ENCODE results near the gene DGKG.

Gene DGKG

DNA sequence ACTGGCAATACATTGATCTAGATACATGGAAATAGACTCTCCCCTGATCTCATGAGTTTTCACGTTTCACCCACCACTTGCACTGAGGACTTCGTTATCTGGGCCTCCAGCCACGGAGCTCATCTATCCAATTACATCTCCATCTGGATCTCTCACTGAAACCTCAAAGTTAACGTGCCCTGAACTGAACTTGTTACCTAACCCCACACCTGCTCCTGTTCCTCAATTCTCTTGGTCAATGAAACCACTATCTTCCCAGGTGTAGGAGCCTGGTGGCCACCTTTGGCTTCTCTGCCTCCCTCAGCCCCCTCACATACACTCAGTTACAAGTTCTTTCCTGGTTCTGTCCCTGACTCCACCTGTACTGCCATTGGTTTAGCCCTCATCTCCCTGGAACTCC is 9.7 kb downstream of the DGKG start:
- no peak overlapping the region for H3K4me3 Mint-ChIP-seq
- H3K27me3 Mint-ChIP-seq = peaks cover 3% of the 10 kb centered on the region
- no peak overlapping the region for H3K27ac Mint-ChIP-seq
- no peaks in the 10 kb centered on the region for H3K36me3 Mint-ChIP-seq
- no peaks in the 10 kb centered on the region for H3K4me1 Mint-ChIP-seq
- H3K9me3 Mint-ChIP-seq = no peaks in the 10 kb centered on the region

DNA sequence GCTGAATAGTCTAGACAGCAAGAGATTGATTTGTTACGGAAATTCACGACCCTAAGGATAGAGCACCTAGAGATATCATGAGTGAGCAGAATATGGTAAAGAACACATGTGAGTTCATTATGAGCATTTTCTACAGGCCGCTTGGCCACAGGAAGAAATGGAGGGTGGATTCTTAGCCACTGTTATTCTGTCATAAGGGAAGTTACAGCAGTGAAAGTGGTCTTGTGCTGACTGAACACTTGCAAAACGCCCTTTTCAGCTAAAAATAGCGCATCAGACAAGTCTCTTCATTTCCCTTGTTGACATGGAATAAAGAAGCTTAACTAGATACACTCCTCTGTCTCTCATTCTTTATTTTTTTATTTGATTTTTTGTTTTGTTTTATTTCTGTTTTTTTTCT is 19.8 kb downstream of the DGKG start:
- H3K27ac Mint-ChIP-seq = no peak overlapping the region
- peaks cover 3% of the 10 kb centered on the region for H3K27me3 Mint-ChIP-seq
- peaks cover 5% of the 10 kb centered on the region for H3K9me3 Mint-ChIP-seq
- peaks cover 2% of the 10 kb centered on the region for H3K36me3 Mint-ChIP-seq
- H3K4me3 Mint-ChIP-seq = no peak overlapping the region
- H3K4me1 Mint-ChIP-seq = peaks cover 5% of the 10 kb centered on the region

- peaks cover 5% of the 10 kb centered on the region for H3K9me3 Mint-ChIP-seq
- no peak overlapping the region for H3K4me3 Mint-ChIP-seq
- peaks cover 5% of the 10 kb centered on the region for H3K4me1 Mint-ChIP-seq
- no peak overlapping the region for H3K27ac Mint-ChIP-seq
- peaks cover 3% of the 10 kb centered on the region for H3K27me3 Mint-ChIP-seq
- H3K36me3 Mint-ChIP-seq = peaks cover 2% of the 10 kb centered on the region
These were observed 21.8 kb downstream of the DGKG start for GRCh38 chr3:186340204-186340603.

- peaks cover 3% of the 10 kb centered on the region for H3K27me3 Mint-ChIP-seq
These were observed 22.7 kb downstream of the DGKG start for GRCh38 chr3:186339180-186339918.

GRCh38 chr3:186333256-186333655 is 28.8 kb downstream of the DGKG start:
- H3K36me3 Mint-ChIP-seq = no peaks in the 10 kb centered on the region
- H3K9me3 Mint-ChIP-seq = no peaks in the 10 kb centered on the region
- no peak overlapping the region for H3K4me3 Mint-ChIP-seq
- no peaks in the 10 kb centered on the region for H3K4me1 Mint-ChIP-seq
- H3K27ac Mint-ChIP-seq = no peak overlapping the region
- no peaks in the 10 kb centered on the region for H3K27me3 Mint-ChIP-seq

More at GRCh38 chr3:186339180-186339918, 22.7 kb downstream of the DGKG start:
- Mint-ChIP-seq H3K36me3 (peaks cover 2% of the 10 kb centered on the region), H3K4me3 (no peak overlapping the region), H3K9me3 (peaks cover 5% of the 10 kb centered on the region), H3K4me1 (peaks cover 5% of the 10 kb centered on the region), H3K27ac (peak overlapping the region; percentile 13)

DNA sequence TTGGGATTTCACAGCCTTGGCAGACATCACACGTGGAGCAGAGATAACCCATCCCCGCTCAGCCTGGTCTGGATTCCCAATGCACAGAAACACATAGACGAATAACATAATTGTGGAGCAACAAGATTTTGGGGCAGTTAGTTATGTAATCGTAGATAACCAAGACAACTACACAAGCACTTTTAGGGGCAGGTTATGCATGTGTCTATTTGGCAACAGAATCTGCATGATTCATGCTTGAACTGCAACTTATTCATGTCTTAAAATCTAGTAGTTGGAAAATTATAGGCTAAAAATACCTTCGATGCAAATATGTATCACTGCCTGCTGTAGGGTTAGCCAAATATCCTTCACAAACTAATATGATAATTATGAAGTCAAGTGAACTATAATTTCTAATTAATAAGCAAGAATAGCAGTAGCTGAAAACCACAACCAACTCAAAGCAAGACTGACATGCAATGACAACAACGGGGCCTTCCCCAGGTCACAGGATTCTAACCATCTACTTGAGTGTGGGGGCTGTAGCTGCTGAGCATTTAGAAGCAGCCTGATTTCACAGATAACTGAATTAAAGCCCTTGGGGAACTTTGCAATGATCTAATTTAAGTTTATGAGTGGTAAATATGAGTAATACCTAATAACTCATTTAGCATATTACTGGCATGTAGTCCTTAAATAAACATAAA is 31.1 kb downstream of the DGKG start:
- no peaks in the 10 kb centered on the region for H3K36me3 Mint-ChIP-seq
- no peak overlapping the region for H3K27ac Mint-ChIP-seq
- H3K9me3 Mint-ChIP-seq = no peaks in the 10 kb centered on the region
- no peaks in the 10 kb centered on the region for H3K4me1 Mint-ChIP-seq
- no peaks in the 10 kb centered on the region for H3K27me3 Mint-ChIP-seq
- no peak overlapping the region for H3K4me3 Mint-ChIP-seq

GRCh38 chr3:186329589-186329988 is 32.4 kb downstream of the DGKG start:
- Mint-ChIP-seq H3K4me1 (no peaks in the 10 kb centered on the region), H3K36me3 (no peaks in the 10 kb centered on the region), H3K27ac (no peak overlapping the region), H3K27me3 (no peaks in the 10 kb centered on the region), H3K4me3 (no peak overlapping the region), H3K9me3 (no peaks in the 10 kb centered on the region)

DNA sequence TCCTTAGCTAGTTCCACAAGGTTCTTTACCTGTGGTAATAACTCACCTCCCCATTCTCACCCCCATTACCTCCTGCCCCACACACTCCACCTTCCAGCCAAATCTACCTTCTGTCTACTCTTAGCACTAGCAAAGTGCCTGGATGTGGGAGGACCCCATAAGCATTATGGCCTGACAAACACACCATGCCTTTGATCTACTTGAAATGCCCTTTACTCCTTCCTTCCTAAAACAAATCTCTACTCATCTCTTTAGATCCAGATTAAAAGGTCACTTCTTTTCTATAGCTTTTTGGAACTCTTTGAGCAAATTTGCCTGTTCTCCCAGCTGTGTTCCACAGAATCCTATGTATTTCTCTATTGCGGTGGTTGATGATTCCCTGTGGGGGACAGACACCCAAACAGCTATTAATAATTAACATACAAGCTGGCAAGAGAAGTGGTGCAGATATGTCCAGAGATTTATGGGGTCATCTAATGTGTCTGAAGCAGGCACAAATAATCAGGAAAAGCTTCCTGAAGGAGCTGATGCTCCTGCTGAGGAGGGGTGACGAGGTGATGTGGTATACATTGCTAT is 34.0 kb downstream of the DGKG start:
- Mint-ChIP-seq H3K36me3 (no peaks in the 10 kb centered on the region), H3K9me3 (no peaks in the 10 kb centered on the region), H3K4me3 (no peak overlapping the region), H3K27me3 (no peaks in the 10 kb centered on the region), H3K27ac (no peak overlapping the region), H3K4me1 (no peaks in the 10 kb centered on the region)

- no peaks in the 10 kb centered on the region for H3K36me3 Mint-ChIP-seq
- H3K27ac Mint-ChIP-seq = no peak overlapping the region
- peaks cover 6% of the 10 kb centered on the region for H3K27me3 Mint-ChIP-seq
- H3K4me1 Mint-ChIP-seq = no peaks in the 10 kb centered on the region
- no peak overlapping the region for H3K4me3 Mint-ChIP-seq
- no peaks in the 10 kb centered on the region for H3K9me3 Mint-ChIP-seq
These were observed 39.3 kb downstream of the DGKG start for GRCh38 chr3:186322761-186323160.

DNA sequence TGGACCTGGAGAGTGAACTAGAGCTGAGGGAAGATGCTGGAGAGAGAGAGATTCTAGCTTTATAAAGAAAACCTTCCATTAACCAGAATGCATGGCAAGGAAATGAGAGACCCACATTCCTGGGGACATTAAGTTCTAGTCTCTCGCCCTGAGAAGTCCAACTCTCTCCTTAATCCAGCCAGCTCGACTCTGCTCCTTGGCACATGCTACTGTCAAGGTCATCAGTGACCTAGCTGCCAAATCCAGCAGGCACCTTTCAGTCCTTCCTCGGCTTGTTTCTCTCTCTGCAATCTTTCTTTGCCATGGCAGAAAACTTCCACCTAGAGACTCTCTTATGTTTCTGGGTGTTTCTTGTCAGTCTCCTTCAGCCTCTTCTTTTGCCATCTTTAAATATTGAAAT is 40.3 kb downstream of the DGKG start:
- Mint-ChIP-seq H3K27me3 (peaks cover 6% of the 10 kb centered on the region), H3K27ac (no peak overlapping the region), H3K36me3 (no peaks in the 10 kb centered on the region), H3K4me3 (no peak overlapping the region), H3K9me3 (no peaks in the 10 kb centered on the region), H3K4me1 (no peaks in the 10 kb centered on the region)

- Mint-ChIP-seq H3K36me3 (no peaks in the 10 kb centered on the region), H3K27me3 (peaks cover 6% of the 10 kb centered on the region), H3K9me3 (no peaks in the 10 kb centered on the region), H3K4me3 (no peak overlapping the region), H3K4me1 (no peaks in the 10 kb centered on the region), H3K27ac (no peak overlapping the region)
These were observed 41.0 kb downstream of the DGKG start for GRCh38 chr3:186320862-186321568.

DNA sequence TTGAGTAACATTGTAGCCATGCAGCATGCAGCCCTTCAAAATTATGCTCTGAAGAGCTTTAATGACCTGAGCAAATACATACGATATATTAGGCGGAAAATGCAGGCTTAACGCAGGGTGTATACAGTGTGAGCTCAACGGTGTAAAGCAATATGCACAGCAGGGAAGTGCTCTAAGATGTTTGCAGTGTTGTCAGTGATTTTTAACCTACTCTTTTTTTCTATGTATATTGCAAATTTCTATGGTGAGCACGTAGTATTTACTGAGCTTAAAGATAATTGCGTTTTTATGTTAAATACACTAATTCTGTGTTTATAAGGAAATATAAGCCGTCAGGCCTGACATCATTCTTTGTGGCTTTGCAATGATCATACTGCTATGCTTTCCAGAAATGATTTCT is 42.1 kb downstream of the DGKG start:
- Mint-ChIP-seq H3K4me1 (no peaks in the 10 kb centered on the region), H3K36me3 (no peaks in the 10 kb centered on the region), H3K9me3 (no peaks in the 10 kb centered on the region), H3K27ac (no peak overlapping the region), H3K27me3 (peaks cover 6% of the 10 kb centered on the region), H3K4me3 (no peak overlapping the region)

DNA sequence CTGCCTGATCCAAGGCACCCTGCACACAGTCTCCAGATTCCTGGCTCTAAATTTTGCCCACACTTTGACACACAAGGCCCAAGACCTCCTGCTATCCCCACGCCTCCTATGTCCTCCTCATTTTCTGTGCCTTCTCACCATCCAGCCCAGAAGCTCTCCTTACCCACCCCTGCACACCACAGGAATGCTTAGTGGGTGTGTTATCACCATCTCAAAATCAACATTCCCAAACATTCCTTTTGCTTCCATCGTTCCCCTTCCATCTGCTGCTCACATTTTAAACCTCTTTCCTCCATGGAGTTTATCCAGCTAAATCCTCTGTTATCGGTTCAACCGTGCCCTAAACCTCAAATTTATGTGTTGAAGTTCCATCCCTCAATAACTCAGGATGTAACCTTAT is 43.9 kb downstream of the DGKG start:
- no peaks in the 10 kb centered on the region for H3K9me3 Mint-ChIP-seq
- no peak overlapping the region for H3K27ac Mint-ChIP-seq
- H3K4me3 Mint-ChIP-seq = no peak overlapping the region
- peaks cover 6% of the 10 kb centered on the region for H3K27me3 Mint-ChIP-seq
- H3K36me3 Mint-ChIP-seq = no peaks in the 10 kb centered on the region
- H3K4me1 Mint-ChIP-seq = no peaks in the 10 kb centered on the region

GRCh38 chr3:186317478-186317877 is 44.6 kb downstream of the DGKG start:
- Mint-ChIP-seq H3K27me3 (peaks cover 5% of the 10 kb centered on the region), H3K9me3 (no peaks in the 10 kb centered on the region), H3K27ac (no peak overlapping the region), H3K36me3 (no peaks in the 10 kb centered on the region), H3K4me1 (no peaks in the 10 kb centered on the region), H3K4me3 (no peak overlapping the region)

GRCh38 chr3:186316666-186317260 is 45.3 kb downstream of the DGKG start:
- Mint-ChIP-seq H3K36me3 (no peaks in the 10 kb centered on the region), H3K4me1 (no peaks in the 10 kb centered on the region), H3K27me3 (peaks cover 2% of the 10 kb centered on the region), H3K9me3 (no peaks in the 10 kb centered on the region), H3K27ac (no peak overlapping the region), H3K4me3 (no peak overlapping the region)

Data from activated naive CD4-positive, alpha-beta T cell treated with anti-CD3 and anti-CD28 coated beads, Interleukin-2, amount 50 U/mL, for 24 hours (primary cell).